AG04450 (cell line): ENCODE measurements around the gene TTR. TPM values are rescaled to one million over a fixed set of nuclear protein-coding genes. Genes with fewer than 3 reads are reported as not detected.

ENCODE experiments used
- CTCF ChIA-PET: fragments of 300-600, 350-600 bp; formaldehyde crosslinking; extraction: SDS; loops from one replicate; lab custom pipeline; 2022; ENCODE audit warnings: antibody characterized with exemption, inconsistent platforms; lab: Charles Lee
- POLR2A ChIA-PET: fragments of 350-600 bp; formaldehyde crosslinking; extraction: SDS; loops from one replicate; lab custom pipeline; 2021; ENCODE audit warnings: antibody characterized with exemption, inconsistent platforms; lab: Yijun Ruan, JAX
- DNase-seq: peaks from one replicate; pipeline ENCODE4 v3.0.0-alpha.2; 2011; ENCODE audit warnings: low read depth, low spot score
- H3K27ac ChIP-seq: one replicate; pipeline ENCODE4 v1.5.1; 2012; ENCODE audit warnings: low read depth, low read length, control low read depth
- H3K27me3 ChIP-seq: one replicate; pipeline ENCODE4 v1.6.0; 2012; ENCODE audit warnings: low read length; ENCODE audit not compliant: control insufficient read depth, insufficient read depth
- H3K4me3 ChIP-seq: 2 replicates; pipeline ENCODE4 v1.5.1; 2011; ENCODE audit warnings: mild to moderate bottlenecking, low read depth, low read length, control low read depth
- H3K9me3 ChIP-seq: 2 replicates; pipeline ENCODE4 v1.5.1; 2012; ENCODE audit warnings: low read length; ENCODE audit not compliant: control insufficient read depth, insufficient read depth
- polyA plus RNA-seq: library from polyadenylated mRNA; depleted of rRNA; stranded (reverse); fragments of >200 nt; gene quantifications from 2 replicates; pipeline ENCODE4 v1.2.3, GENCODE V29; 2011
- TF ChIP-seq, protein P1 (sequence below): IDR thresholded peaks from 2 replicates; pipeline ENCODE4 v1.5.1; 2011; ENCODE audit warnings: low read depth, low read length, control low read depth, inconsistent platforms

The TTR gene
- polyA plus RNA-seq, 1 experiment, result not detected

DNA sequence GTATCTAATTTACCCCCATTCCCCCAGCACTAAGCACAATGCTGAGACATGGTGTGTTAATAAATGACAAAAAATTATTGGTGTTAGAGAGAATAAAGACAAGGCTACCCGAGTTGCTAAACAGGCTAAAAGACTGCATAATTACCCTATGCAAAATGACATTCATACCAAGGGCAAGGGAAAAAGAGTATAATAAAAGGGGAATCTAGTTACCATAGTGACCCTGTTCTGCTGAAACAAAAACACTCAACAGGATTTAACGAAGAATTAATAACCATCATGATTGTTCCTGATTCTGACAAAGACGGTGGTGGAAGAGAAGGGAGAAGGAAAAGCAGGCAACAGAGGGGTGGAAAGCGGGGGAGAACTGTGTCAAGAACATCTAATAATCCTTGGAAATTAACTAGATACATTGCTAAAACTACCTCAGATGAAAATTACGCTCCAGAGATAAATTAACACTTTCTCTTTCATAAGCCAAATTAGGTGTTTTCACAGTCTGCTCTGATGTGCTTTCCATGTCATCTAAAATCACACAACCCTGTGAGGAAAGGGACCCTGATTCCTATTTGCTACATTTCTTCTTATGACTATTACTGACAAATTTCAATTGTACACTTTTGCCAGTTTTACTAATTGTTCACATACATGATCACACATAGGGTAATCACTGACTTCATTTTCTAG is 25.5 kb downstream of the TTR start:
- Histone ChIP-seq H3K9me3 (no peaks in the 10 kb centered on the region), H3K27me3 (no peaks in the 10 kb centered on the region), H3K4me3 (no peak overlapping the region), H3K27ac (no peak overlapping the region)
- CTCF ChIA-PET, result no interaction called here
- TF ChIP-seq, protein P1, sequence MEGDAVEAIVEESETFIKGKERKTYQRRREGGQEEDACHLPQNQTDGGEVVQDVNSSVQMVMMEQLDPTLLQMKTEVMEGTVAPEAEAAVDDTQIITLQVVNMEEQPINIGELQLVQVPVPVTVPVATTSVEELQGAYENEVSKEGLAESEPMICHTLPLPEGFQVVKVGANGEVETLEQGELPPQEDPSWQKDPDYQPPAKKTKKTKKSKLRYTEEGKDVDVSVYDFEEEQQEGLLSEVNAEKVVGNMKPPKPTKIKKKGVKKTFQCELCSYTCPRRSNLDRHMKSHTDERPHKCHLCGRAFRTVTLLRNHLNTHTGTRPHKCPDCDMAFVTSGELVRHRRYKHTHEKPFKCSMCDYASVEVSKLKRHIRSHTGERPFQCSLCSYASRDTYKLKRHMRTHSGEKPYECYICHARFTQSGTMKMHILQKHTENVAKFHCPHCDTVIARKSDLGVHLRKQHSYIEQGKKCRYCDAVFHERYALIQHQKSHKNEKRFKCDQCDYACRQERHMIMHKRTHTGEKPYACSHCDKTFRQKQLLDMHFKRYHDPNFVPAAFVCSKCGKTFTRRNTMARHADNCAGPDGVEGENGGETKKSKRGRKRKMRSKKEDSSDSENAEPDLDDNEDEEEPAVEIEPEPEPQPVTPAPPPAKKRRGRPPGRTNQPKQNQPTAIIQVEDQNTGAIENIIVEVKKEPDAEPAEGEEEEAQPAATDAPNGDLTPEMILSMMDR, result no peak
- no peak for DNase-seq
- POLR2A ChIA-PET, result no interaction called here

DNA sequence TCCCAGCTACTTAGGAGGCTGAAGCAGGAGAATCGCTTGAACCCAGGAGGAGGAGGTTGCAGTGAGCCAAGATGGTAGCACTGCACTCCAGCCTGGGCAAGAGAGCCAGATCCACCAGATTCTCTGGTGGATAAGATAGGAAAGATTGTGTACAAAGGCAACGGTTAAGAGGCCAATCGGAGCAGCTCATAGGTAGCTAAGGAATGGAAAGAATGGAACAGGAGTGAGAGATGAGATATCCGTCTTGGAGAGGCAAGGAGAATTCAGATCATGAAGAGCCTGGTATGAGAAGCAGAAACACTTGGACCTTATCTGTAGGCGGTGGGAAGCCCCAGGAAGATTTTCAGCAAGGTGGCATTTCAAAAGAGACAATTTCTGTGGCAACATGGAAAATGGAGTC is 27.1 kb downstream of the TTR start:
- H3K9me3 ChIP-seq, result no peaks in the 10 kb centered on the region
- H3K4me3 ChIP-seq, result no peak overlapping the region
- no peaks in the 10 kb centered on the region for H3K27me3 ChIP-seq
- DNase-seq, result no peak
- ChIA-PET POLR2A (no interaction called here), CTCF (no interaction called here)
- TF ChIP-seq, protein P1, result no peak
- H3K27ac ChIP-seq, result no peak overlapping the region

DNA sequence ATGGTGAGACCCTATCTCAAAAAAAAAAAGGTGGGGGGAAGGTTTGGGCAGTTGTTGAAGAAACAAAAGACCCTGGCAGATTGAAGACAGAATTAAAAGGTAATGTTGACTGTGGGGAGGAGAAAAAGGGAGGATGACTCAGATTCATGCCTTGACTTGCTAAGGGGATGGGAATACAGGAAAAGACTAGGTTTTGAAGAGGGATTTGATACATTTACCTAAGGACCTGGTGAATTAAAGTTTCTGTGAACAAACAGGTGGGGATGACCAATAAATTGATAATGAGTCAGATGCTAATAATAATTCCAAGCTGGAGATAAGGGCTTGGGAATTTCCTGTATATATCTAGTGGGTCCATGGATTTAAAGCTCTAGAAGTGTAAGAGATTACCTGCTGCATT is 27.6 kb downstream of the TTR start:
- Histone ChIP-seq H3K4me3 (no peak overlapping the region), H3K27me3 (no peaks in the 10 kb centered on the region), H3K9me3 (no peaks in the 10 kb centered on the region), H3K27ac (no peak overlapping the region)
- no peak for DNase-seq
- CTCF ChIA-PET, result no interaction called here
- TF ChIP-seq, protein P1, result no peak
- POLR2A ChIA-PET, result no interaction called here

DNA sequence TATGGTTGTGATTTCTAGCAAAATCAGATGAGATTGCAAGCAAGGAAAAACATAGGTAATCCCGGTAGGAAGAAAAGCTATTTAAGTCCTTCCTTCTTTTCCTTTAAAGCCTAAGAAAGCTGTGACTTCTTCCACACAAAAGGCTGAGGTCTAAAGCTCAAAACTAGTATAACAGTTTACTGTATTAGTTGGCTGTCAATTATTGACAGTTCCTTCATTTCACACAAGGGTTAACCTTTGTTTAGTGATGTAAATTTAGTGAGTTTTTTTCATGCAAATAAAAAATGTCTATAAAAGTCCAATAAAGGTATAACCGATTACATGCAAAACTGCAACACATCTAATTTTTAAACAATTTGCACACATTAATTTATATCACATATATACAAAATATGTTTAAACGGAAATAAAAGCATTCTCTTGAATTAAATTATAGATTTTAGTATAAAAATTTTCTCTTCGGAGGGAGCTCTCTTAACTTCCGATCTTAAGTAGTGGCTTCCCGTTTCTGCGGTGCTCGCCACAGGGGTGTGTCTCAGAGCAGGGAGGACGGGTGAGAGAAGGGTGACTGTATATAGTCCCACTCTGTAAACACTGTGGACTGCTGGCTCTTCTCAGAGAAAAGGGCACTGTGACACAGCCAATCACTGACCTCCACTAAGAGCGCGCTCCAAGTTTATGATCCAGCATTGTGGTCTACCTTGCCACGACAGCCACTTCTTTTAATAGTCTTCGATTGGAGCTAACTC is 33.4 kb downstream of the TTR start:
- Histone ChIP-seq H3K27me3 (no peaks in the 10 kb centered on the region), H3K4me3 (no peak overlapping the region), H3K9me3 (no peaks in the 10 kb centered on the region), H3K27ac (no peak overlapping the region)
- ChIA-PET POLR2A (no interaction called here), CTCF (no interaction called here)
- DNase-seq, result no peak
- TF ChIP-seq, protein P1, result no peak

DNA sequence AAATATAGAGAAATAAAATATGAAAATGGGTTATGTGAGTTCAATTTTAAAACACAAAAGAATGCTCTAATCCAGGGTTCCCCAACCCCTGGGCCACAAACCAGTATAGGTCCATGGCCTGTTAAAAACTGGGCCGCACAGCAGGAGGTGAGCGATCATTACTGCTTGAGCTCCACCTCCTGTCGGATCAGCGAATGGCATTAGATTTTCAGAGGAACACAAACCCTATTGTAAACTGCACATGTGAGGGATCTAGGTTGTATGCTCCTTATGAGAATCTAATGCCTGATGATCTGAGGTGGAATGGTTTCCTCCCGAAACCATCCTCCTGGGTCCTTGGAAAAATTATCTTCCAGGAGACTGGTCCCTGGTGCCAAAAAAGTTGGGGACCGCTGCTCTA is 34.7 kb downstream of the TTR start:
- Histone ChIP-seq H3K9me3 (no peaks in the 10 kb centered on the region), H3K27me3 (no peaks in the 10 kb centered on the region), H3K4me3 (no peak overlapping the region), H3K27ac (no peak overlapping the region)
- ChIA-PET POLR2A (no interaction called here), CTCF (no interaction called here)
- TF ChIP-seq, protein P1, result no peak
- no peak for DNase-seq
